HG02943 (cell line): ENCODE results near the gene CYP4A11.
"Not testable (repeated sequence)": the region's sequence is repeated elsewhere in the genome, so short reads cannot be mapped to it uniquely, and the experiment has no call there.

Experiments
- ATAC-seq: cut with Tn5 transposase; IDR thresholded peaks from one replicate; pipeline ENCODE4 v1.9.1; 2021; ENCODE audit warnings: mild to moderate bottlenecking, low read depth, moderate library complexity; ENCODE audit not compliant: unreplicated experiment

Gene CYP4A11, protein sequence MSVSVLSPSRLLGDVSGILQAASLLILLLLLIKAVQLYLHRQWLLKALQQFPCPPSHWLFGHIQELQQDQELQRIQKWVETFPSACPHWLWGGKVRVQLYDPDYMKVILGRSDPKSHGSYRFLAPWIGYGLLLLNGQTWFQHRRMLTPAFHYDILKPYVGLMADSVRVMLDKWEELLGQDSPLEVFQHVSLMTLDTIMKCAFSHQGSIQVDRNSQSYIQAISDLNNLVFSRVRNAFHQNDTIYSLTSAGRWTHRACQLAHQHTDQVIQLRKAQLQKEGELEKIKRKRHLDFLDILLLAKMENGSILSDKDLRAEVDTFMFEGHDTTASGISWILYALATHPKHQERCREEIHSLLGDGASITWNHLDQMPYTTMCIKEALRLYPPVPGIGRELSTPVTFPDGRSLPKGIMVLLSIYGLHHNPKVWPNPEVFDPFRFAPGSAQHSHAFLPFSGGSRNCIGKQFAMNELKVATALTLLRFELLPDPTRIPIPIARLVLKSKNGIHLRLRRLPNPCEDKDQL

DNA sequence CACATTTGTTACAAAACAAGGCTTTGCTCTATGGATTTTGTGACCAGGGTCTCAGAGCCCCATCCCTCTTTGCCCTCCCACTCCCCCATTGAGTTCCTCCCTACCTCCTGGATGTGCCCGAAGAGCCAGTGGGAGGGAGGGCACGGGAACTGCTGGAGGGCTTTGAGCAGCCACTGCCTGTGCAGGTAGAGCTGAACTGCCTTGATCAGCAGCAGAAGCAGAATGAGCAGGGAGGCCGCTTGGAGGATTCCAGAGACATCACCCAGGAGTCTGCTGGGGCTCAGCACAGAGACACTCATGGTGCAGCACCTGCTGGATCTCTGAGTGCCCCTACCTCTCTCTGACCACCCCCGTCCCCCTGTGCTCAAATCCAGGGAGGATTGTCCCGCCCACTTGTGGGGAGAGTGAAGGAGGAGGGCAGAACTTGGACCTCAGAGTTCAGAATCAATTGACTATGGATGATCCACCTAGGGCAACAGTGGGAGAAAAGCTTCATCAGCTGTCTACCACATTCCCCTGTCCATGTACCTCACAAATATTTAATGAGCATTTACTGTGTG is at the start of gene CYP4A11:
Gene CYP4A11, minus strand, starts transcription at position 342 of the 560 bp plus-strand sequence. Its CDS starts 43 bp downstream, at position 299.
- ATAC-seq = no peak

DNA sequence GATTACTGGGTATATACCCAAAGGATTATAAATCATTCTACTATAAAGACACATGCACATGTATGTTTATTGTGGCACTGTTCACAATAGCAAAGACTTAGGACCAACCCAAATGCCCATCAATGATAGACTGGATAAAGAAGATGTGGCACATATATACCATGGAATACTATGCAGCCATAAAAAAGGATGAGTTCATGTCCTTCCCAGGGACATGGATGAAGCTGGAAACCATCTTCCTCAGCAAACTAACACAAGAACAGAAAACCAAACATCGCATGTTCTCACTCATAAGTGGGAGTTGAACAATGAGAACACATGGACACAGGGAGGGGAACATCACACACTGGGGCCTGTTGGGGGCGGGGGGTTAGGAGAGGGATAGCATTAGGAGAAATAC is 49.3 kb upstream of the CYP4A11 start:
- ATAC-seq = not testable (repeated sequence)

DNA sequence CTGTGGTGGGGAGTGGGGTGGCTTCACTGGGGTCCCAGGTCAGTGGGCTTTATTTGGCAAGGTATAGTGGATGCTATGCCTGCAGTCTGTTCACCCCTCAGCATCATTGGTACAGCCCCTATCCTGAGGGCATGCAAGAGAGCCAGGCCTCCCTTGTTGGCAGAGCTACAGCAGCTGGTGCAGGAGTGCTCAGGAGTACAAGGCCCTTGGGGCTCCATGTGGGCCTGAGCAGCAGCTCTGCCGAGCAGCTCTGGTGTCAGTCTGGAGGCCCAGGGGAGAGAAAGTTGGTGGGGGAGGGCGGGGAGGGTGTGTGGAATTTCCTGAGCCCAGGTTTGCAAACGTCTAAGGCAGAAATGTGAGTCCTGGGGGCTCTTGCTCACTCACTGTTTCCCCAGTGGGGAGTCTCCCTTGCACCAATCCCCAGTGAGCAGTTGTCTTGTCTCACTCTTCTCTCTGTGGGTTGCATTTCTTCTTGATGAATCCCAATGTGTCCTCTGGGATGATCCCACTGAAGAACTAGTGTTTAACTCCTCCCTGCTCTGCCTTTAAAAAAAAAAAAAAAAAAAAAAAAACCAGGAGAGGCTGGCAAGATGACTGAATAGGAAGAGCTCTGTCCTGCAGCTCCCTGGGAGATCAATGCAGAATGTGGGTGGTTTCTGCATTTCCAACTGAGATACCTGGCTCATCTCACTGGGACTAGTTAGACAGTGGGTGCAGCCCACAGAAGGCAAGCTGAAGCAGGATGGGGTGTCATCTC is 42.7 kb upstream of the CYP4A11 start:
- ATAC-seq = no peak

DNA sequence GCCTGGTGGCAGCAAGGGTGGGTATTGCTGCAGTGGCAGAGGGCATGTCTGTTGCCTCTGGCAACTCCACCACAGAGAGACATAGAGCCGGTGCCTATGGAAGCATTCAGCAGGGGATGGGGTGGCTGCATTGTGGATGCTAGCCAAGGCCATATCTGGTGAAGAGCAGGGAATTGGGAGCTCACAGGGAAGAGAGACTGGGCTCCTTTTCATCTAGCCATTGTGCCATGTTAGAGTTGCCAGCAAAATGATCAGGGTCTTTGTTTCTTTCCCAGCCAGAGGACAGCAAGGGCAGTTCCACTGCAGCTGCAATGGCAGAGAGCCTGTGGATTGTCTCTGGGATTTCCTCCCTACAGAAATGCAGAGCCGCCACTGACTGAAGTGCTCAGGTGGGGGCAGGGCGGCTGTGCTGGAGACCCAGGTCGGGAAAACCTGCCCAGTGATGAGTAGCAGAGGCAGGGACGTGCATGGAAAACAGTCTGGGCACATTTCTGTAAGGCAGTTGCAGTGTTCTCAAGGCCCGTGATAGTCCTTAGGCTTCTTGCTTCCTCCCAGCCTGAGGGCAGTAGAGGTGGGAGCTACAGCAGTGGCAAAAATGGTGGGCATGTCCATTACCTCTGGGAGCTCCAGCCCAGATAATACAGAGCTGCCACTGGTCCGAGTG is 42.0 kb upstream of the CYP4A11 start:
- no peak for ATAC-seq

DNA sequence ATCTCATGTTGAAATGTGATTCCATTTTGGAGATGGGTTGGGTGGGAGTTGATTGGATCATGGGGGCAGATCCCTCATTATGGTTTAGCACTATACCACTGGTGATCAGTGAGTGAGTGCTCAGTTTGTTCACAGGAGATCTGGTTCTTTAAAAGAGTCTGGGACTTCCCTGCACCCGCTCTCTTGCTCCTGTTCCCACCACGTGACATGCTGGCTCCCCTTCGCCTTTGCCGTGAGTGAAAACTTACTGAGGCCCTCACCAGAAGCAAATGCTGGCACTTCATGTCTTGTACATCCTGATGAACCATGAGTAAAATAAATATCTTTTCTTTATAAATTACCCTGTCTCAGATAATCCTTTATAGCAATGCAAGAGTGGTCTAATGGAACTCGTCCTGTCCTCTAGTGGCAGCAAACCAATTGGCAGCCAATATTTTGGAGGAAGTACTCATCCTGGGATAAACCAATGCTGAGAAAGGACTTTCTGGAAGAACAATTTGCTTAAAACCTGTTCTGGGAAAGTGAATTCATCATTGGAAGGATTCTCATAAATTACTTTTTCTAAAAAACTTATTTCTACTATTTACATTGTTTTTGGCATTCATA is 27.8 kb upstream of the CYP4A11 start:
- no peak for ATAC-seq

DNA sequence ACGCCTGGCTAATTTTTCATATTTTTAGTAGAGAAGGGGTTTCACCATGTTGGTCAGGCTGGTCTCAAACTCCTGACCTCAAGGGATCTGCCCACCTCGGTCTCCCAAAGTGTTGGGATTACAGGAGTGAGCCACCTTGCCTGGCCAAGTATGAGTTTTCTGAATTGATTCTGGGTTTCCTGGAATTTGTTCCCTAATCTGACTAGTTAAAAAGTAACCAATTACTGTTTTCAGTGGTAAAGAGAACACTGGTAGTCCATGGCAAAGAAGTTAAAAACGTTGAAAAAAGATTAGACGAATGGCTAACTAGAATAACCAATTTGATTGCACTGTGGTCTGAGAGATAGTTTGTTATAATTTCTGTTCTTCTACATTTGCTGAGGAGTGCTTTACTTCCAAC is 21.0 kb upstream of the CYP4A11 start:
- not testable (repeated sequence) for ATAC-seq

DNA sequence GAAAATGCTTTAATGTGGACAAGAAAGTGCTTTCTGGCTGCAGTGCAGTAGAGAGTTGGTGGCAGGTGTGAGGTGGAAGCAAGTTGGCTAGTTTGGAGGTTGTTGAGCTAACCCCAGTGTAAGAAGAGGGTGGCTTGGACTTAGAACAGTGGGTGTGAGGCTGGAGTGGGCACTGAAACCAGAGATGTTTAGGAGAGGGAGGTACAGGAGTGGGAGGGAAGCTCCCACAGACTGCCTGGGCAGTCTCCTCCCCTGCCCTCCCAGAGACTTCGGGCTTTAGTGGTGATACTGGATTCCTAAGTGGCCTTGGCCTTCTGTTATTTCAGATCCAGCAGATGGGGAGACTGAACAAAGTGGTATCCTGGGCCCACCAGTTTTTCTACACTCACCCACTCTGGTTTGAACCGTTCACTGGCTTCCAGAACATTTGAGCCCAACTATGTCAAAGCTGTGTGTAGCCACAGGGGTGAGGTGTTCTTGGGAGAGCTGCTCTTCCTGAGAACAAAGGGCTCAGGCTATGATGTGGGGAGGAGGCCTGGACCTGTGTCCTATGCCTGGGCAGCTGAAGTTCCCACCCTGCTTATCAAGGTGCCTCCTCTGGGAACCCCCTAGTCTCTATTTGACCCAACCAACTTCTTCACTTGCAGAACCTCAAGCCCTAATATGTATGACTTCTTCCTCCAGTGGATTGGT is 19.9 kb upstream of the CYP4A11 start:
- ATAC-seq = no peak

DNA sequence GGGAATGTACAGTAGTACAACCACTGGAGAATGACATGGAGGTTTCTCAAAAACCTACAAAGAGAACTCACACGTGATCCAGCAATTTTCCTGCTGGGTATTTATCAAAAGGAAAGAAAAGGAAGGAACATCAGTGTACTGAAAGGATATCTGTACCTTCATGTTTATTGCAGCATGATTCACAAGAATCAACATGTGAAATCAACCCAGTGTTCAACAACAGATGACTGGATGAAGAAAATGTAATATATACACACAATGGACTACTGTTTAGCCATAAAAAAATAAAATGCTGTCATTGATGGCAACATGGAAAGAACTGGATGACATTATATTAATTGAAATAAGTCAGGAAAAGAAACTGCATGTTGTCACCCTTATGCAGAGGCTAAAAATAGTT is 19.0 kb upstream of the CYP4A11 start:
- no peak for ATAC-seq

DNA sequence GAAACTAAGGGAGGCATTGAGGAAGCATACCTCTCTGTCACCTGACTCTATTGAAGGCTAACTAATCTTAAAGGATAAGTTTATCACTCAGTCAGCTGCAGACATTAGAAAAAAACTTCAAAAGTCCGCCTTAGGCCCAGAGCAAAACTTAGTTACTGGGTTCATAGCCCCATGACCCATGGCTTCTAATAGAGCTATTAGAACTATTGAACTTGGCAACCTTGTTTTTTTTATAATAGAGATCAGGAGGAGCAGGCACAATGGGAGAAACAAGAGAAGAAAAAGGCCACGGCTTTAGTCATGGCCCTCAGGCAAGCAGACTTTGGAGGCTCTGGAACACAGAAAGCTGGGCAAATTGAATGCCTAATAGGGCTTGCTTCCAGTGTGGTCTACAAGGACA is 13.8 kb upstream of the CYP4A11 start:
- not testable (repeated sequence) for ATAC-seq

DNA sequence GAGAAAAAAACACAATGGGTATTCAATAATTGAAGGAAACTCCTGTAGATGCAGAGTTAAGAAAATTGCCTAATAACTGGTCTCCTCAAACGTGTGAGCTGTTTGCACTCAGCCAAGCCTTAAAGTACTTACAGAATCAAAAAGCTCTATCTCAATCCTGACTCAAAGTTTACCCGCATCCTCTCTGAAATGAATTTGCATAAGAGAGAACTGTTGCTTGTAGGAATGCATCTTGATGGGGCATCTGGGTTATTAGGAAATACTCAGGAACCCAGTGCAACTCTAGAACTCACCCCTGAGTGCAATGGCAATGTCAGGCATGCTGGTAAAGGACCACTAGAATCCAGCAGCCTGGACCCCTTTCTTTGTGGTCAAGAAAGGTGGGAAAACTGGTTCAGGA is 12.6 kb upstream of the CYP4A11 start:
- not testable (repeated sequence) for ATAC-seq

DNA sequence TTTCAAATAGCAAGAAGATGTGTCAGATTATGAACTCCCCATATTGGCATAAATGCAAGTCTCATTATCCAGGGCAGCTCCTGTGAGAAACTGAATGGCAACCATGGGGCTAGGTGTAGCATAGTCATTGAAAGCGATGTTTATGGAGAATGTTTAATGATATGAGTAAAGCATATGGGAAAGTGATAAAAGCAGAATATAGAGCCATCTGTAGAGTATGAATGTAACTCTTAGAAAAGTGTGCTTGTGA is 8.1 kb upstream of the CYP4A11 start:
- ATAC-seq = not testable (repeated sequence)

DNA sequence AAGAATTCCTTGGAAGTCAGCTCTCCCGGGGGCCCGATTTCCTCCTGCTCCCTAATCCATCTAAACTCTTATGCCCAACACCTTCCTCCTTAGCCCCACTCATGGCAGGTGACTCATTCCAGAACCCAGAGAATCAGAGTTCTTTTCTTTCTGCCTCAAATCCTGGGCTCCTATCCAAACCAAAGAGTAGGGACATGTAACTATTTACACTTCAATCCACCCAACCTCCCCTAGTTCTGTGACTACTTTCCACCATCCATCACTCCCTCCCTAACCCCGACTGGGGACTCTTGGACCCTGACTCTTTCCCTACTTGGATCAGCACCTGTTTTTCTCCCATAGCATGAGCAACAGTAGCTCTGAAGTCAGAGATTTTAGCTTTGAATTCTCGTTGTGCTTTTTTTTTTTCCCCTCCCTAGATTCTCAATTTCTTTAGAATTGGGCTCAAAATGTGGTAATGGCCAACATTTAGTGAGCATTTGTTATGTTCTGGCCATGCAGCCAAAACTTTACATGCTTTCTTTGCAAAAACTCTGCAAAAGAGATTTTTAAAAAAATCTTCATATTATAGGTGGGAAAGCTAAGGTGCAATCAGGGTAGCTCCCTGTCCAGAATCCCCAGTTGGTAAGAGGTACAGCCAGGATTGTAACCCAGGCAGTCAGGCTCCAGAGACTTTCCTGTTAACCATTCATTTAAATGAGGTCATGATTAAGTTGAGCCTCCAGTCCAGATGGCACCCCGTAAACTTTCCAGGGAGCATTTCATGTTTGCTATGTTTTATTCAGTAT is 7.5 kb upstream of the CYP4A11 start:
- no peak for ATAC-seq

DNA sequence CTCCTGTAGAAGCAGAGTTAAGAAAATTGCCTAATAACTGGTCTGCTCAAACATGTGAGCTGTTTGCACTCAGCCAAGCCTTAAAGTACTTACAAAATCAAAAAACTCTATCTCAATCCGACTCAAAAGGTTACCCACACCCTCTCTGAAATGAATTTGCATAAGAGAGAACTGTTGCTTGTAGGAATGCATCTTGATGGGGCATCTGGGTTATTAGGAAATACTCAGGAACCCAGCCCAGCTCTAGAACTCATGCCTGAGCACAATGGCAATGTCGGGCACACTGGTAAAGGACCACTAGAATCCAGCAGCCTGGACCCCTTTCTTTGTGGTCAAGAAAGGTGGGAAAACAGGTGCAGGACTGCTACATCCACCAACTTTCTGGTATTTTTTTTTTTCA is 6.4 kb upstream of the CYP4A11 start:
- not testable (repeated sequence) for ATAC-seq

DNA sequence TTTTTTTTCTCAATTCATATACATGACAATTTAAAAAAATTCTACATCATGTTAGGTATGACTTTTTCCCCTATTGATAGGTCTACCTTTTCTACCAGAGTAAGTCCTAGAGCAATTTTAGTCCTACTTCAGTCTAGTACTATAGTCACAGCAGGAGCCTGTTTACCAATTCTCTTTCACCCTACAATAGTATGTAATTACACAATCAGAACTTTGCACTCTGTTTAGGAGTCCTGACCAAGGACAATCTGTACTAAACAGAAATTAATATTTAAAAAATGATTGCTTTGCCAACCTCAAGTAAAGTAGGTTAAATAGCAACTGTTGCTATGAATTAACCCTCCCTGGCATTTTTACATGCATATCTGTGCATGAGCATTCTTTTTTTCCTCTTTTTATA is 810 bp upstream of the CYP4A11 start:
- no peak for ATAC-seq

DNA sequence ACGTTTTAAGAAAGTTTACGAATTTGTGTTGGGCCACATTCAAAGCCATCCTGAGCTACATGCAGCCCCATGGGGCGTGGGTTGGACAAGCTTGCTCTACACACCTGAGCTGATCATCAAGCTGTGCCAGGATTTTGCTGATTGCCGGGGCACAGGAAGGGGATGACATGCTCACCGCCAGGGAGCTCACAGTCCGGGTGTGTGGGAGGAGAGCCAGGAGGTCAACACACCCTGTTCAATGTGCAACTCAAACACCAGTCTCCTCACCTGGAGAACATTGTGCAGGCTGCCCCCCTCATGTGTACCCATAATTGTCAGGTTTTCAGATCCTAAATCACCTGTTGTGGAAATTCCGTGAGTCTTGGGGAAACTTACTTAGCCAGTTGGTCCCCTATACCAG is 969 bp downstream of the CYP4A11 start:
- ATAC-seq = no peak

DNA sequence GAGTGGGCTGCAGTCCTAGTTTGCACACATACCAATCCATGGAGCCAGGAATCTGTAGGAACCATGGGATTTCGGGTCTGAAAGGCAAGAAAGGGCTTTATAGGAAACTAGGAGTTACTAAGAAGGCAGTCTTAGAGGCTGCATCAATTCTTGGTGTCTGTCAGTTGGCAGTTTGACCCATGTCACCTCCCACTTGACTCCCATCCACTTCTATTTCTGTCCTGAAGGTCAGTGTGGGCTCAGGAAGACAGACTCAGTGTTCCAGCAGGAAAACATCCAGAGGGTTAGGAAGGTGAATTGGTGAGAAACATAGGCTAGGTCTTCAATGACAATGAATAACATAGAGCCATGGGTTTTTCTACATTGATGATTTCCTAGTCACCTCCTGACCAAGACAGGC is 4.0 kb downstream of the CYP4A11 start:
- no peak for ATAC-seq

DNA sequence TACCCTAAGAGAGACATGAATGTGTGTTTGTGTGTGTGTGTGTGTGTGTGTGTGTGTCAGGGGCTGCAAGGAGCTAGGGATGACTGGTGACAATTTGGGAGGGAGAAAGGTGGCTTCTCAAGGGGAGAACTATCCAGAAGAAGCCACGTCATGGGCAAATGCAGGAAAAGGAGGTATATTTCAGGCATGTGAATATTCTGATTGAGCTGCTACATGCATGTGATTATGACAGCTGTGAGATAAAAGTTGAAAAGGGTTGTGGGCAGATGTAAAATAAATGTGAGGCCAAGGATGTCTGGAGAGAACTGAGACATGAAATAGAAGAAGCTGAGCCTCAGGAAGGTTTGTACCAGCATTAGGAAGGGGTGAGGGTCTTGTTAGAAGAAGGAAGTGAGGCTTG is 4.5 kb downstream of the CYP4A11 start:
- no peak for ATAC-seq

DNA sequence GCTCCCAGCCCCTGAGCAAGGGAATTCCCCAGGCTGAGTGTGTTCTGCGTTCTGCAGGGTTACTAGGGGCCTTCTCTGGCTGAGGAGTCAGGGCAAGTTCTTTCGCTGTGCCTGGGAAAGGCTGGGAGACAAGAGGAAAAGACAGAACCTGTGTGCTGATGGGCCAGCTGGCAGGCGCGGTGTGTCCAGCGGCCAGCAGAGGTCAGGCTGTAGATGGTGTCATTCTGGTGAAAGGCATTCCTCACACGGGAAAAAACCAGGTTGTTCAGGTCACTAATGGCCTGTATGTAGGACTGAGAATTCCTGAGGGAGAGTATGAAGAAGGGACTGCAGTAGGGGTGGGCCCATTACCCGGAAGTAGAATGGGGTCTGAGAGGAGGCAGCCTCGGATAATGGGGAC is 6.4 kb downstream of the CYP4A11 start:
- ATAC-seq = not testable (repeated sequence)

DNA sequence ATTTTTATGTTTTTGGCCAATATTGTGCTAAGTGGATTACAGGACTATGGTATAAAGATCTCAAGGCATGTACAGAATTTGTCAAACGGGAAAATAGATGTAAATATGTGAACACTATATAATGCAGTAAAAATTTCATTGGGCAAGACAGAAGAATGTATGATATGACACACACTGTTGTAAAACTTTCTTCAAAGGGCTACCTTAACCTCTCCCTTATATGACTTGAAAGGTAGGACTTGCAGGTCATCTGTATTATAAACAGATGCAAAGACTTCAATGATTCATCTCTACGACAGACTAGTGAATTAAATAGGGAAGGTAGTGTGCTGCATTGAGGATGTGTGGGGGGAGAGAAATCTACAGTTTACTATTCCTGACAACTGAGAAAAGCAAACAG is 9.3 kb downstream of the CYP4A11 start:
- not testable (repeated sequence) for ATAC-seq
